GM11168 (cell line): ENCODE measurements around the gene MDFIC2.
"Not testable (repeated sequence)": the region's sequence is repeated elsewhere in the genome, so short reads cannot be mapped to it uniquely, and the experiment has no call there.

Experiments
- in situ Hi-C: fragments of 300-500 bp; cut with MboI; formaldehyde crosslinking; loops from one replicate; pipeline ENCODE4 v1.12.0; 2022; ENCODE audit warnings: low sequenced_read_pairs; ENCODE audit not compliant: unreplicated experiment

The MDFIC2 gene

DNA sequence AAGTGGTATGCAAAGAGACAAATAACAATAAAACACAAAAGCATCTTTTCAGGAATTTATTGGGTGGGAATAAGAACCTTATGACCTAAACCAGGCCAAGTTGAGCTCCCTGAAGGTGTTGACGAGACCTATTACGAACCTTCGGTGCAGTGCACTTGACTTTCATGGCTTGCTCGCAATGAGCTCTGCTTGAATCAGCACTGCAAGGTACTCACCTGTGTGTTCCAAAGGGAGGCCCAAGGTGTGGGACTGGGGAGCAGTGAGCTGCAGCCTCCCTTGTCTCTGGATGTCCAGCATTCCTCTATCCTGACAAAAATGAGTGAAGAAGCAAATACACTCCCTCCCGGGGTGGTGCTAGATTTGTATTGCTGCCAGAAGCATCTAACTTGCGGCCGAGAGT is at the start of gene MDFIC2:
Gene MDFIC2 (minus strand): TSS at position 303 of the 400 bp plus-strand sequence. CDS start 665 bp downstream, outside the sequence.
- in situ Hi-C loops: no loop called here

GRCh38 chr3:70360979-70361760 is 48.7 kb upstream of the MDFIC2 start:
- in situ Hi-C loops: no loop called here

DNA sequence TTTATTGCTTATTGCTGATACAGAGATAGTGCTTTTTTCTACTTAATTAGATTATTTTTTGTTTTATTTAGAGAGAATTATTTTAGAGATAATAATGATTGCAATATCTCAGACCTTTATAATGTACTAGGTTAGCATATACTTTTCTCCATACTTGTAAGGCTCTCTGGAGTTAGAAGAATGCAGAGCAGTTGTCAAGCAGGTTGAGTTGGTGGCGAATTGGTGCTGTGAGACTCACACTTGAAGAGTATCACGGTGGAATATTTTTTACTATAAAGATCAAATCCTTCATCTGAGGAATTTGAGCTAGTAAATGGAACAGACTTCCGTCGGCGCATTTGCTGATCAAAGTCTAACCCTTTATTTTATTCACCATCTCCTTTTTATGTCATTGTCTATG is 47.3 kb upstream of the MDFIC2 start:
- in situ Hi-C loops: loop anchor here (10.0 kb wide), 1 partner anchor 235 kb away; no protein-coding TSS in a partner anchor

DNA sequence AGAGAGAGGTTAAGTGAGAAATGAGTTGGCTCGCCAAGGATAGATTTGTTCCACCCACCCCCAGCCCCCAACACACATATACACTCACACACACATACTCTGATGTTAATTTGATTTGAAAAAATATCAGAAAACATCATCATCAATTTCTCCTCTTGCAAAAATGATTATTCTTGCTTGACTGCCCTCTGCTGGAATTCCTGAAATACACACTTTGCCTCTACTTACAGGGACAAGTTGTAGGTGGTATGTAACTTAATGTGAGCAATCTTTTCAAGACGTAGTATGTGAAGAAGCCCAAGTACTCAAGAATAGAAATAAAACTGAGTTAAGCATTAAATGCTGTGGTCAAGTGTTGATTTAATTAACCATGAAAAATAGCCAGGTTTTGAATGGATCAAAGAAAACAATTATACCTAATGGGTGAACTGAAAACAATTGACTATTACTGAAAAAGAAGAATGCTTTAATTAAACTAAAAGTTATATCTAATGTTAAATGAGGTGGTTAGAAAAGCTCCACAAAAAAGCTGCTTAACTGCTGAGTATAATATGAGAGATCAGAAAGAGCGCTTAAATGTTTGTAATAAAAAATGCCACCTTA is 46.6 kb upstream of the MDFIC2 start:
- in situ Hi-C loops: loop anchor here (10.0 kb wide), 1 partner anchor 234 kb away; no protein-coding TSS in a partner anchor

GRCh38 chr3:70352215-70352614 is 39.8 kb upstream of the MDFIC2 start:
- in situ Hi-C loops: loop anchor here (10.0 kb wide), 1 partner anchor 227 kb away; no protein-coding TSS in a partner anchor

DNA sequence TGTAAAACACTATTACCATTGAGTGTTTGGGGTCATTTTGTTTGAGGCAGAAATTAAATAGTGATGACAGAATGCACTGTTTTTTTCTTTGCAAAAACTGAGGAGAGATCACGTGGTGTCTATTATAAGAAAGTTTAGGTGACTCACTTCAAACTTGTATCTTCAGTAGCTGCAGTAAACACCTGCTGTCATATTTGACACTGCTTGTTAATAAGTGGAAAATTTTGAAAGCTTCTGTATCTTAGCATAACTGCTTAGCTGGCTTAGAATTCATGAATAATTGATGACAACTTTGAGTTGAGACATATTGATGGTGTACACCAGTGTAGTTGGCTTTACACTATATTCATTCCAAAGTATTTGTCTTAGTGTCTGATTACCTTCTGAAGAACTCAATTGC is 29.7 kb upstream of the MDFIC2 start:
- in situ Hi-C loops: no loop called here

- in situ Hi-C loops: not testable (repeated sequence)
Measured at GRCh38 chr3:70336885-70337284, 24.4 kb upstream of the MDFIC2 start.

- in situ Hi-C loops: no loop called here
Measured at GRCh38 chr3:70333080-70333479, 20.6 kb upstream of the MDFIC2 start.

- in situ Hi-C loops: no loop called here
Measured at GRCh38 chr3:70315021-70315420, 2.6 kb upstream of the MDFIC2 start.

GRCh38 chr3:70310809-70311208 is 1.6 kb downstream of the MDFIC2 start:
- in situ Hi-C loops: no loop called here

DNA sequence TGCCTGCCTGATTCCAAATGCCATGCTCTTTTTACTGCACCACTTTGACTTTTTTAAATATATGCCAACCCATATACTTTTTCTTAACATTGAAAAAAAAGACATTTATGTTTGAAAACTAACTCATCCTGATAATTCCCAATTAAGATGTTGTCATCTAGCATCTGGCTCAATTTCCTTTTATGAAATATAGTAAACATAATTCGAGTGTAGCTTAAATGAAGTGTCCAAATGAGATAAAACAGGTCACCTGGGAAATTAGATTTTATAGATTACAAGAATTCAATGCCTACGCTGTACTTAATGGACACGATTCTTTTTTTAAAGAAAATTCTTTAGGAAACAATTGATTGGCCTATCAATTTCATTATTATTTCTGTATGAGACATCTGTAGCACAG is 2.8 kb downstream of the MDFIC2 start:
- in situ Hi-C loops: no loop called here

- in situ Hi-C loops: no loop called here
Measured at GRCh38 chr3:70308760-70309159, 3.7 kb downstream of the MDFIC2 start.

- in situ Hi-C loops: no loop called here
Measured at GRCh38 chr3:70306736-70307135, 5.7 kb downstream of the MDFIC2 start.

- in situ Hi-C loops: no loop called here
Measured at GRCh38 chr3:70298385-70298784, 14.1 kb downstream of the MDFIC2 start.

GRCh38 chr3:70291097-70291482 is 21.3 kb downstream of the MDFIC2 start:
- in situ Hi-C loops: no loop called here

- in situ Hi-C loops: not testable (repeated sequence)
Measured at GRCh38 chr3:70290431-70291096, 21.9 kb downstream of the MDFIC2 start.

DNA sequence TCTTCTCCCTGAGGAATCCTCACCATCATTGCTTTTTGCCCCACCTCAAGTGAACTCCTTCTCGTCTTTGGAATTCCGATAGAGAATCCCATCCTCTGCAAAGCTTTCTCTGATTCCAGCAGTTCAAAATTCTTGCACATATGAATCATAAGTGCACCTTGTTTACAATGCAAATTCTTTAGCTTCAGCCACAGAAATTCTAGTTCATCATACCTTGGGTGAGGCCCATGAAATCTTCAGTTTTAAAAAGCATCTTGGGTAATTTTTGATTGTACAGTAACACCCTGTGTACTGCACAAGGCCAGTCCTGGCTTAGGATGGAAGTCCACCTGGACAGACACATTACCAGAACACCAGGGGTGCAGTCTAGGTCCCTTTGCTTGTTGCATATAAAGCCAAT is 30.8 kb downstream of the MDFIC2 start:
- in situ Hi-C loops: no loop called here

DNA sequence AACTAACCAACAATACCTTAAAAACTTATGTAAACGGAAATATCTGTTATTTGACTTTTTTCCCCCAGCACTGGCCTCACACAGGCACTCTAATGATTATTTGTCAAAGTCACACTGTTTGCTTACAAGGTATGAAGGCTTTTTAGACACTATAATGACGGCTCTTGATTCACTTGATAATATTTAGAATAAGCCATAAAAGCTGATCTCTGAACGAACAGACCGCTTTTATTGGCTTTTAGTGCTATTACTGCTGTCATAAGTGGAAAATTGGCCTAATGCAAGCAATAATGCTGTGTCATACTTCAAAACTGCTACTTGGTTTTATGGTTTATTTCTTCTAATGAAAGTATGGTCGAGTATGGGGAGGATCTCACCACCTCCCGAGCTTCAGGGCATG is 35.1 kb downstream of the MDFIC2 start:
- in situ Hi-C loops: no loop called here

DNA sequence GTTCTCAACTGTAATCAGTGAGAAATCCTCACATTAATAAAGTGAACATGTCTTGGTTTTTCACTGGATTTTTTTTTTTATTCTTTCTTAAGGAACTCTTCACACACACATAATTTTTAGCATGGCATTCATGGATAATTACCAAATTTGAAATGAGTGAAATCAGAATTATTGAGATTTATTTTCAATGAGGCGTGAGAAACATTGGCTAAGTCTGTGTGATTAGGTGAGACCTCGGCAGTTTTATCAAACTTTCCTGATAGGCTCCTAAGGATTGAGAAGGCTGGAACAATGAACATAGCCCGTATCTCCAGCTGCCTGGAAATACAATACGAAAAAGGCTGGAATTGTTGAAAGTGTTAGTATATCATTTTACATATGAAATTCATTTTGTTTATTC is 35.5 kb downstream of the MDFIC2 start:
- in situ Hi-C loops: no loop called here

GRCh38 chr3:70273492-70273891 is 38.9 kb downstream of the MDFIC2 start:
- in situ Hi-C loops: no loop called here

- in situ Hi-C loops: no loop called here
Measured at GRCh38 chr3:70272798-70273197, 39.6 kb downstream of the MDFIC2 start.
